Measurements from ENCODE around the gene TMEM164. TPM values are rescaled to one million over a fixed set of nuclear protein-coding genes. Genes with fewer than 3 reads are reported as not detected.

Gene TMEM164
- total RNA-seq, 1 experiment from 2014 or later, result 26.2 TPM

DNA sequence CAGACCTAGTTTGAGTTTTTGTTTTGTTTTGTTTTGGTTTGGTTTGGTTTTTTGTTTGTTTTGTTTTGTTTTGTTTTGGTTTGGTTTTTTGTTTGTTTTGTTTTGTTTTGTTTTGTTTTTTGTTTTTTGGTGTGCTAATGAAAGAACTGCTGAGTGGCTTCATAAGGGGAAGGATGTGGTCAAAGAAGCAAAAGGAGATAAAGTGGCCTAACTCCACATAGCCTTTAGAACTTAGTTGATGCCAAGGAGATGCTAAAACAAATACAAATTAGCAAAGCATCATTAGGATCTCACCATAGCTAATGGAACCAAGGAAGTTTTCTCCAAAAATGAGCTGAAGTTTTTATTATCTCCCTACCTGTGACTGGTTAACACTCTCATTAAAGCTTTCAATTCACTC lies 44.6 kb upstream of the TMEM164 start:
- TF ChIP-seq, protein P1, sequence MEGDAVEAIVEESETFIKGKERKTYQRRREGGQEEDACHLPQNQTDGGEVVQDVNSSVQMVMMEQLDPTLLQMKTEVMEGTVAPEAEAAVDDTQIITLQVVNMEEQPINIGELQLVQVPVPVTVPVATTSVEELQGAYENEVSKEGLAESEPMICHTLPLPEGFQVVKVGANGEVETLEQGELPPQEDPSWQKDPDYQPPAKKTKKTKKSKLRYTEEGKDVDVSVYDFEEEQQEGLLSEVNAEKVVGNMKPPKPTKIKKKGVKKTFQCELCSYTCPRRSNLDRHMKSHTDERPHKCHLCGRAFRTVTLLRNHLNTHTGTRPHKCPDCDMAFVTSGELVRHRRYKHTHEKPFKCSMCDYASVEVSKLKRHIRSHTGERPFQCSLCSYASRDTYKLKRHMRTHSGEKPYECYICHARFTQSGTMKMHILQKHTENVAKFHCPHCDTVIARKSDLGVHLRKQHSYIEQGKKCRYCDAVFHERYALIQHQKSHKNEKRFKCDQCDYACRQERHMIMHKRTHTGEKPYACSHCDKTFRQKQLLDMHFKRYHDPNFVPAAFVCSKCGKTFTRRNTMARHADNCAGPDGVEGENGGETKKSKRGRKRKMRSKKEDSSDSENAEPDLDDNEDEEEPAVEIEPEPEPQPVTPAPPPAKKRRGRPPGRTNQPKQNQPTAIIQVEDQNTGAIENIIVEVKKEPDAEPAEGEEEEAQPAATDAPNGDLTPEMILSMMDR (IDR thresholded peaks at IDR 0.05; ENCODE audit: insufficient read depth in 1 of 2, low read depth in 1 of 2, low read length in 1 of 2, severe bottlenecking in 1 of 2, unreplicated experiment in 1 of 2), result no peak
- Mint-ChIP-seq H3K4me3 (ENCODE audit: unreplicated experiment) (no peak overlapping the region), H3K27me3 (ENCODE audit: insufficient read depth, unreplicated experiment) (no peaks in the 10 kb centered on the region), H3K27ac (ENCODE audit: unreplicated experiment) (no peak overlapping the region), H3K36me3 (ENCODE audit: insufficient read depth, unreplicated experiment) (no peaks in the 10 kb centered on the region), H3K4me1 (ENCODE audit: low read depth, unreplicated experiment) (no peaks in the 10 kb centered on the region), H3K9me3 (ENCODE audit: unreplicated experiment) (no peaks in the 10 kb centered on the region)
- Histone ChIP-seq H3K4me1 (no peaks in the 10 kb centered on the region), H3K9me3 (no peaks in the 10 kb centered on the region), H3K27me3 (replicated peaks; ENCODE audit: control insufficient read depth, insufficient read depth, low read length) (no peaks in the 10 kb centered on the region), H3K36me3 (ENCODE audit: control insufficient read depth, insufficient read depth, low read length) (no peaks in the 10 kb centered on the region), H3K4me3 (ENCODE audit: low read depth, low read length) (no peak overlapping the region)
- no peak for DNase-seq
- POLR2A ChIA-PET, result no interaction called here
- CTCF ChIA-PET, result no interaction called here
- intact Hi-C loops (cut with micrococcal nuclease; ENCODE audit: unreplicated experiment), result no loop called here
- BruUV-seq (replicated peaks), result no TSS peak

DNA sequence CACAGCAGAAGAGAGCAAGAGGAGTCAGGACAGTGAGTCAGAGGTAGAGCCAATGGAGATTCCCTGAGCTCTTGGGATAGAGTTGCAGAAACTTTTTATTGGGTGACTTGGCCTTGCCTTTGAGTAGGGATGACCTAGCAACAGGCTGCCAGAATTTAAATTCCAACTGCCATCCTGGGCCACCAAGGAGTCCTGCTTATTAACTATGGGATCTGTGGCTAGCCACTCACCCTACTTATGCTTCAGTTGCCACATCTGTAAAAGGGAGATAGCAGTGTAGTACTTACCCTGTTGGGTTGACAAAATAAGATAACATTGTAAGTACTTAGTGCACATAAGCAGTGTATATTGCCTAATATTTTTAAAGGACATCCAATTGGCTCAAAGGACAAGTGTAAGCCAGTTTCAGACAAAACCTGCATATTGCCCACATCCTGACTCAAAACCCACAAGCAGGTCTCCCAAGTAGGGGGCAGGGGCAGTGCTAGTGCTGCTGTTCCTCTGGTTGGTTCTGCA lies 43.5 kb upstream of the TMEM164 start:
- intact Hi-C loops (cut with micrococcal nuclease; ENCODE audit: unreplicated experiment), result no loop called here

GRCh38 chrX:109964390-109964789 lies 38.5 kb upstream of the TMEM164 start:
- CTCF ChIA-PET, result no interaction called here
- TF ChIP-seq, protein P1 (IDR thresholded peaks at IDR 0.05; ENCODE audit: insufficient read depth in 1 of 2, low read depth in 1 of 2, low read length in 1 of 2, severe bottlenecking in 1 of 2, unreplicated experiment in 1 of 2), result no peak

More for the DNA sequence above, 43.5 kb upstream of the TMEM164 start:
- BruUV-seq (replicated peaks), result no TSS peak
- H3K27me3 Mint-ChIP-seq (ENCODE audit: insufficient read depth, unreplicated experiment), result no peaks in the 10 kb centered on the region
- no peaks in the 10 kb centered on the region for H3K36me3 Mint-ChIP-seq (ENCODE audit: insufficient read depth, unreplicated experiment)
- POLR2A ChIA-PET, result no interaction called here
- Histone ChIP-seq H3K27me3 (replicated peaks; ENCODE audit: control insufficient read depth, insufficient read depth, low read length) (no peaks in the 10 kb centered on the region), H3K4me3 (ENCODE audit: low read depth, low read length) (no peak overlapping the region), H3K36me3 (ENCODE audit: control insufficient read depth, insufficient read depth, low read length) (no peaks in the 10 kb centered on the region), H3K4me1 (no peaks in the 10 kb centered on the region), H3K9me3 (no peaks in the 10 kb centered on the region)
- TF ChIP-seq, protein P1 (IDR thresholded peaks at IDR 0.05; ENCODE audit: insufficient read depth in 1 of 2, low read depth in 1 of 2, low read length in 1 of 2, severe bottlenecking in 1 of 2, unreplicated experiment in 1 of 2), result no peak
- DNase-seq, result no peak
- H3K9me3 Mint-ChIP-seq (ENCODE audit: unreplicated experiment), result no peaks in the 10 kb centered on the region
- H3K4me3 Mint-ChIP-seq (ENCODE audit: unreplicated experiment), result no peak overlapping the region
- CTCF ChIA-PET, result no interaction called here
- H3K27ac Mint-ChIP-seq (ENCODE audit: unreplicated experiment), result no peak overlapping the region
- H3K4me1 Mint-ChIP-seq (ENCODE audit: low read depth, unreplicated experiment), result no peaks in the 10 kb centered on the region

More at GRCh38 chrX:109964390-109964789, 38.5 kb upstream of the TMEM164 start:
- H3K36me3 ChIP-seq (ENCODE audit: control insufficient read depth, insufficient read depth, low read length), result no peaks in the 10 kb centered on the region
- no peaks in the 10 kb centered on the region for H3K4me1 ChIP-seq
- no peaks in the 10 kb centered on the region for H3K36me3 Mint-ChIP-seq (ENCODE audit: insufficient read depth, unreplicated experiment)
- H3K4me3 ChIP-seq (ENCODE audit: low read depth, low read length), result no peak overlapping the region
- BruUV-seq (replicated peaks), result no TSS peak
- no peak for DNase-seq
- H3K27me3 ChIP-seq (replicated peaks; ENCODE audit: control insufficient read depth, insufficient read depth, low read length), result no peaks in the 10 kb centered on the region
- POLR2A ChIA-PET, result no interaction called here
- H3K9me3 ChIP-seq, result no peaks in the 10 kb centered on the region
- no peak overlapping the region for H3K27ac Mint-ChIP-seq (ENCODE audit: unreplicated experiment)
- intact Hi-C loops (cut with micrococcal nuclease; ENCODE audit: unreplicated experiment), result no loop called here
- H3K27me3 Mint-ChIP-seq (ENCODE audit: insufficient read depth, unreplicated experiment), result no peaks in the 10 kb centered on the region
- H3K9me3 Mint-ChIP-seq (ENCODE audit: unreplicated experiment), result no peaks in the 10 kb centered on the region
- no peaks in the 10 kb centered on the region for H3K4me1 Mint-ChIP-seq (ENCODE audit: low read depth, unreplicated experiment)
- H3K4me3 Mint-ChIP-seq (ENCODE audit: unreplicated experiment), result no peak overlapping the region
